DMS 273 (cell line): ENCODE data around the gene EZH1.

Source experiments
- DNase-seq: peaks from one replicate; lab custom pipeline; 2025; ENCODE audit not compliant: unreplicated experiment; lab: John Stamatoyannopoulos, UW

The EZH1 gene

GRCh38 chr17:42684929-42685556, 59.8 kb downstream of the EZH1 start:
- DNase-seq, result no peak

- no peak for DNase-seq
These were observed 61.3 kb downstream of the EZH1 start for GRCh38 chr17:42683407-42684034.

GRCh38 chr17:42682722-42683403, 62.0 kb downstream of the EZH1 start:
- peak; percentile 90 for DNase-seq

- peak; percentile 91 for DNase-seq
These were observed 62.7 kb downstream of the EZH1 start, which contains the start of gene CNTNAP1 for GRCh38 chr17:42681976-42682721. Gene CNTNAP1, plus strand, starts transcription at chr17:42682531. Its CDS starts 299 bp downstream, at chr17:42682830.

- peak; percentile 35 for DNase-seq
These were observed 64.5 kb downstream of the EZH1 start for GRCh38 chr17:42680331-42680808.

GRCh38 chr17:42679492-42680330, 65.1 kb downstream of the EZH1 start:
- DNase-seq, result peak; percentile 86

- DNase-seq, result peak; percentile 94
These were observed 65.8 kb downstream of the EZH1 start for GRCh38 chr17:42678951-42679491.

GRCh38 chr17:42677921-42678781, 66.7 kb downstream of the EZH1 start:
- DNase-seq, result peak; percentile 95

- DNase-seq, result peak; percentile 100
These were observed 67.6 kb downstream of the EZH1 start for GRCh38 chr17:42677012-42677857.

GRCh38 chr17:42676424-42677011, 68.3 kb downstream of the EZH1 start, which contains the start of gene PLEKHH3:
Gene PLEKHH3, minus strand, starts transcription at chr17:42676994. Its CDS starts 431 bp downstream, at chr17:42676563.
- DNase-seq, result peak; percentile 79

- DNase-seq, result peak; percentile 75
These were observed 68.8 kb downstream of the EZH1 start for GRCh38 chr17:42675965-42676423.

- DNase-seq, result peak; percentile 72
These were observed 69.4 kb downstream of the EZH1 start for GRCh38 chr17:42675348-42675964.

- DNase-seq, result peak; percentile 53
These were observed 70.0 kb downstream of the EZH1 start for GRCh38 chr17:42674755-42675347.

GRCh38 chr17:42673885-42674754, 70.7 kb downstream of the EZH1 start:
- peak; percentile 42 for DNase-seq

- DNase-seq, result no peak
These were observed 71.5 kb downstream of the EZH1 start for GRCh38 chr17:42673266-42673884.
